GM19239 (cell line): ENCODE results near the gene IRF4.

Experiments used
- DNase-seq: peaks from one replicate; pipeline ENCODE4 v3.0.0; 2011; ENCODE audit warnings: low spot score; ENCODE audit not compliant: insufficient read length
- FAIRE-seq: peaks from 2 replicates; lab custom pipeline; 2011; peaks lifted over from hg19 to GRCh38; lab: Jason Lieb, UNC

Gene IRF4

GRCh38 chr6:435441-436307 lies 44.1 kb downstream of the IRF4 start:
- FAIRE-seq (no peak), DNase-seq (no peak)

- FAIRE-seq (no peak), DNase-seq (no peak)
Observed at GRCh38 chr6:436308-437036, 44.9 kb downstream of the IRF4 start.

DNA sequence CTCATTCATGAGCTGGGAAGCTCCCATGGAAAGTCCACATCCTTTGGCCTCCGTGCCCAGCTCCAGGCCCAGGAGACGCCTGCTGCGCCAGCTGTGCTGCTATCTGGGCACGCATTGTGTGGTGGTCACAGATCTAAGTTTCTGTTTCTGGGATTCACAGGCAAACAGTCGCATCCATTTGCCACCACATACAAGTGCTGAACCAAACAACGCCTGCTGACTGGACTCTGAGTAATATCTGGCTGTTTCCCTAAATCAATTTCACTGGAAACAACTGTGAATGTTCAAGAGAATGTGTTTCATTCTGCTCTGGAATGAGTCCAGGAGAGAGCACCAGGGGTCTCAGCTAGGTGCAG lies 45.5 kb downstream of the IRF4 start:
- FAIRE-seq (no peak), DNase-seq (no peak)

DNA sequence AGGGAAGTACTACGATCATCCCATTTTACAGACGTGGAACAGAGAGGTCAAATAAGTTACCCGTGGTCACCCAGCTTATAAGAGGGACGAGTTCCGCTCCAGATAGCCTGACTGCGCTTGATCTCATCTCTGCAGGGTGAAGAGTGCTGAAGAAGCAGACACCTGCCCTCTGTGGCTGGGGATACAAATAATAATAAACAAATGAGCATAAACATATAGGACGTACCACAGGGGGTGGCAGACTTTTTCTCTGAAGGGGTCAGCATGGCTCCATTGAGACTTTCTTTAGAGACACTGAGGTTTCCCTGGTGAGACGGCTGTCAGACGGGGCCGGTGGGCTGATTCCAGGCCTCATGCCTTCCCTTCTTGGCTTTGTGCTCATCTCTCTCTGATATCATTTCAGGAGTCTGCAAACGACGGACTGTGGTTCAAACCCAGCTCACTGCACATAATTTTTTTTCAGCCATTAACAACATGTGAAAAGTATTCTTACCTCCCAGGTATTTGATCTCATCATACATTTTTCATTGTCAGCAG lies 47.1 kb downstream of the IRF4 start:
- DNase-seq (no peak), FAIRE-seq (no peak)

GRCh38 chr6:439641-440167 lies 48.2 kb downstream of the IRF4 start:
- DNase-seq (no peak), FAIRE-seq (no peak)

DNA sequence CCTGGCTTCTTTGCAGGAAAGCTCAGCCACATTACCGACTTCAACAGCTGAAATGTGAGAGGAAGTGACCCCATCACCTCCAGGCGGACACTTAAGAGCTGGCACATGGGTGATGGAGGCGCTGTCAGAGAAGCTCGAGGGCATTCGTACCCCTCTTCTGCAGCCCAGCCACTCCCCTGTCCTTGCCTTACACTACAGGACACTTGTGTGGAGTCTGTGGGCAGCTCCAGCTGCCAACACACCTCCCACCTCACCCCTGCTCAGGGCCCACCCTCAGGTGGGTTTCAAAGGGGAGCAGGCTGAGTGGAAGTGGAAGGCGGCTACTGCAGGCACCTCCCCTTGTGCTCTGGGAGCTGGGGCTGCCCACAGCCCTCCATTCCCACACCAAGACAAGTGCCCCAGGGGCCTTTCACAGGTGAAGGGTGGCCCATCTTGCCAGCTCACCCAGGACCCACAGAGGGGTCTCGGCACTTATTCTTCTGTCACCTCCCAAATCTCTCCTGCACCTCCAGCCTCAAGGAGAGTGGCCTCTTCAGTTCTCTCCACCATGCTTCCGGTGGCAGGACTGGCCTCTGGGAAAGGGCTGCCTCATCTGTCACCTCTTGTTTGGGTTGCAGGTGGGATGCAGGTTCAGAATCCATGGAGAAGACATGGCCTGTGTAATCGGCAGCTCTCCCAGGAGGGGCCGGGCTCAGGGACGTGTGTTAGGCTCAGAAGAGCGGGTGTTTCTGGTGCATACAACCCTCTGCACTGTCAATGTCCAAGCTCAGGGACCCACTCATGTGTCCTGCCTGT lies 49.8 kb downstream of the IRF4 start:
- DNase-seq (no peak), FAIRE-seq (no peak)

DNA sequence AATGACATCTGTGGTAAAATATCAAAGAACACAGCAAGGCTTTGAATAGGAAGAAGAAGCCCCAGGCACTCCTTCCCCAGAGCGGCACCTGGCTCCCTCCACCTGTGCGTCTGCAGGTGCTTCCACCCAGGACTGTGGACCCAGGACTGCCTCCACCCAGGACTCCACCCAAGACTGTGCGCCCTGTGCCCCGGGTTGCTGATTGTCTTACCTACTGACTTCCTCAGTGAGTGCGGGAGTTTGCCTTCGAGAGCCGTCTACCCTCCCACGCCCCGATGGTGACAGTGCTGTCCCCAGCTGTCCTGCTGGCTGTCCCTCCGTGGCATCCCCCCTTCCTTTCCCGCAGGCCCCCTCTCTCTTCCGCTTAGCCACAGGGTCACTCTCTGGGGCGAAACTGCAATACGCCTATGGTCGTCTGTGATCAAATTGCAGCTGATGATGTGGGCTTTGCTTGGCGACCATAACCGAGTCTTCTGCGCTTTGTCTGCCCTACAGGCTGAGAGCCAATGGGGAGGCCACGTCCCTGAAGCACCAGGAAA lies 52.1 kb downstream of the IRF4 start:
- FAIRE-seq (no peak), DNase-seq (no peak)

DNA sequence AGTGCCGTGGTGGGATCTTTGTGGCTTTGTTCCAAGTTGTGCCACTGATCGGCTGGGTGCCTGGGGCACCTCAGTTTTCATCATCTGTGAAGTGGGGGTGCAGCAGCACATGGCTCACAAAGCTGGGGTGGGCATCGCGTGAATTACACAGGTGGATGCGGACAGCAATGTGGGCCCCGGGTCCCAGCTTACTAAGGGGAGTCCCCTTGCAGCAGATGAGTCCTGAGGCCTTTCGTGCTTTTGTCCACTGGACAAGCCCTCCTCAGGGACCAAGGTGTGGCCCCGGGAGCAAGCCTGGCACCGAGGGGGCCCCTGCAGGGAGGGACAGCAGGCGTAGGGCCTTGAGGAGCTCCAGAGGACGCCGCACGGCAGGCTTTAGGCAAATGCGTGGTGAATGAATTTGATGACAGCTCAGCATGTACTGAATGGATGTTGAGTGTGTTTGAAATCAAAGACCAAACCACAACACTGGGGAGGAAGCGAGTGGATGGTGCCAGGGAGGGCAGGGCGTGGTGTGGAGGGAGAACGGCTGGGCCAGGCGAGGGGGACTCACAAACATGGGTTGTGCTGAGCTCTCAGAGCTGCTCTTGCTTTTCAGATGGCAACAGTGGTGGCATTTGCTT lies 53.2 kb downstream of the IRF4 start:
- no peak for DNase-seq
- FAIRE-seq: no peak

DNA sequence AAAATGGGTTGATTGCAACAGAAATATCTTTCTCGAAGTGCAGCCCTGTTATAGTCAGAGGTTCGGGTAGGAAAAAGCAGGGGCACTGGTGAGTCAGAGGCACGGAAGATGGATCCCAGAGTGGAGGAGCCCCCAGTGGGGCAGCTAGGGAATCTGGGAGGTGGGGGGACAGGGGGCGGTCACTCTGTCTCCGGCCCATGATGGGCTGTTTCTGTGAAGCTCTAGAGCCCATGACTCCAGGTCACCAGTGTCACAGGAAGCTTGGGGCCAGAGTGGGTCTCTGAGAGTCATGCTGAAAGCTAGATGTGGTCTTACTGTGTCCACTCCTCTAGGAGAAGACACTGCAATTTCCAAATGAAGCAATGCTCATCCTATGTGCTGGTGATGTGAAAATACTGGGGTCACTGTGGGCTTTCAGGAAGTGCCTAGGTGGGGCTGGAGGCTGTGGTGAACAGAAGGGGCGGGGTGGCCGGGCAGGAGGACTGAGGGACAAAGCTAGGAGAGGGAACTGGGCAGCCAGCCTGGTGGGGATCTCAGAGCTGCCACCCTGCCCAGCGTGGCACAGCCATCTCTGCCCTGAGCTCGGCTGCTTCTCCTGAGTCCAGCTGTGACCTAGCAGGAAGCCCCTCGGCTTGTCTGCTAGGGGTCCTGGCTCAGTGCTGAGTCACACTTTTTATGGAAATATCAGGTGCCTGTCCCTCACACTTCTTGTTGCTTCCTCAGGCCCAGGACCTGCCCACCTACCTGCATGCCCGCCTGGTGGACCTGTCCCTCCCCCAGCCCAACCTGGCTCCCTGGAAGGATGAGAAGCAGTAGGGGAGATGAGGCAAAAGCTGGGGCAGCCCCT lies 54.2 kb downstream of the IRF4 start:
- no peak for DNase-seq
- no peak for FAIRE-seq

GRCh38 chr6:446418-447366 lies 55.1 kb downstream of the IRF4 start:
- DNase-seq: no peak

DNA sequence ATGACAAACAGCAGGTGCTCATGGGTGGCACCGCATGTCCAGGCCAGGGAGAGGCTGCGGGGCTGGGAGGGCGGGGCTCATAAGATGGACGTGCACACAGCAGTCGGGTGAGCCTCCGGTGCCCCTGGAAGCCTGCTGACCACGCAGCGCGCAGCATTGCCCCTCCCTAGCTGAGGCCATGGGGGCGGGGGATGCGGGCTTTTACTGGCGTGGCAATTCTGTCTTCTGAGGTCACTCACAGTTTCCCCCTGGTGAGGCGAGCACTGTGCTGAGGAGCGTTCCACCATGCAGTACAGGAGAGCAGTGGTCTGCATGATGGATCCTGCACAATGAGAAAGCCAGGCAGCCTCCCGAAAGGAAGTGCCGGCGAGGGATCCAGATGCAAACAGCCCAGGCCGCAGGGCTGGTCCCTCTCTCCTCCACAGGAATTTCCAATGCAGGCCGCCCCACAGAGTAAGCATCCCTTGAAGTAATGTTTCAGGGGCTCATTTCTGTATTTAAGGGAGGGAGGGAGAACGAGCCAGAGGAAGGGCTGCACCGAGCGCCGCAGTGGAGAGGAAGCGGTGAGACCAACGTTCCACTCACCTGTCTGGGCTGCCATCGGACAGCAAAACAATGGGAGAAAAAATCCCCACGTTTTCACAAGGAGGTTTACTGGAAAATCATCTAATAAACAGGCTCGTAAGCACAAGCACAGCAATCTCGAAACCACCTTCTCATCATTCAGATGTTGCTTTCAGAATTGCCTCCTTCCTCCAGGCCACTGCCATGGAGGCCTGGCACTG lies 56.0 kb downstream of the IRF4 start:
- no peak for DNase-seq
- FAIRE-seq: no peak

More at GRCh38 chr6:446418-447366, 55.1 kb downstream of the IRF4 start:
- no peak for FAIRE-seq

GRCh38 chr6:448296-449056 lies 56.9 kb downstream of the IRF4 start:
- FAIRE-seq (no peak), DNase-seq (no peak)

- DNase-seq (no peak), FAIRE-seq (no peak)
Observed at GRCh38 chr6:449057-449430, 57.5 kb downstream of the IRF4 start.

DNA sequence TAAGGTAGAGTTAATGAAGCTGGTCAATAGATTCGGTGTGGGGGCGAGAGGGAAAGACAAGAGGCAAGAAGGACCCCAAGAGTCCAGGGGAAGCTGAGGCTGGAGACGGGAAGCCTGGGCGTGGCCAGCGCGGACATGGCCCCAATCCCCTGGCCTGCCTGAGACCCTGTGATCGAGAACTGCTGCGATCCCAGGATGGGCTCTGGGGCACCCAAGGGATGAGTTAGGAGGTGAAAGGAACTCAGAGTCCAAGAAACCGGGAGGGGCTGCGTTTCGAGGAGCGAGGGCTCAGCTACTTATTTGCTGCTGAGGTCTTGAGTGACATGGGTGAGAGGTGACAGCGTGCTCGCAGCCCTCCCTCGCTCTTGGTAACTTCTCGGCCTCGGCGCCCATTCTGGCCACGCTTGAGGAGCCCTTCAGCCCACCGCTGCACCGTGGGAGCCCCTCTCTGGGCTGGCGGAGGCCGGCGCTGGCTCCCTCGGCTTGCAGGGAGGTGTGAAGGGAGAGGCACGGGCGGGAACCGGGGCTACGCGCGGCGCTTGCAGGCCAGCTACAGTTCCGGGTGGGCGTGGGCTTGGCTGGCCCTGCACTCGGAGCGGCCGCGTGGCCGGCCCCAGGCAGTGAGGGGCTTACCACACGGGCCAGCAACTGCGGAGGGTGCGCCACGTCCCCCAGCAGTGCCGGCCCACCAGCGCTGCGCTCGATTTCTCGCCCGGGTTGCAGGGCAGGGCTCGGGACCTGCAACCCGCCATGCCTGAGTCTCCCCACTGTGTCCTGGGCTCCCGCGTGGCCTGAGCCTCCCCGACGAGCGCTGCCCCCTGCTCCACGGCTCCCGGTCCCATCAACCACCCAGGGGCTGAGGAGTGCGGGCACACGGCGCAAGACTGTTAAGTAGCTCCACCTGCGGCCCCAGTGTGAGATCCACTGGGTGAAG lies 58.2 kb downstream of the IRF4 start:
- no peak for FAIRE-seq
- DNase-seq: no peak

DNA sequence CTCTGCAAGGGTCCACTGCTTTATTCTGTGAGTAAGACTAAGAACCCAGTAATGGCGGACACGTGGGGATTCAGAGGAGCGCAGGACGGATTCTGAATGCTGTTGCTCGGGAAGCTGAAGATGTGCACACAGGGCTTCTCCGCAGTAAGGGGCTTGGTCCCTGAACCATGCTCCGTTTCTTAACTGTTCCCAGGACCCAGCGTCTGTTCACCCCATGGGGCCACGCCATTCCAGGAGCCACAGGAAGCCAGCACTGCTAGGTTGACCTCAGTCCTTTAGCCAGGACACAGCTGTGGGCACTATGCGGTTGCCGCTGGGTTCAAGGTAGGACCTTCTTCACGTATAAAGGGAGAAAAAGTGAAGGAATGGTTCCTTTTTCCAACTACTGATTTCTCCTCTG lies 59.8 kb downstream of the IRF4 start:
- DNase-seq (no peak), FAIRE-seq (no peak)
